Activated CD8-positive, alpha-beta memory T cell treated with anti-CD3 and anti-CD28 coated beads, Interleukin-2, amount 10 ng/mL, durations not matched to agents 7 days and 5 days (primary cell): ENCODE measurements around the gene TPSG1. TPM values are rescaled to one million over a fixed set of nuclear protein-coding genes. Genes with fewer than 3 reads are reported as not detected.
"Not testable (repeated sequence)": the region's sequence is repeated elsewhere in the genome, so short reads cannot be mapped to it uniquely, and the experiment has no call there.

Experiments
- ATAC-seq: fragments of 150-1000 bp; cut with Tn5 transposase; one replicate; pipeline ENCODE4 v1.10.0; 2021; ENCODE audit warnings: moderate library complexity
- CTCF ChIA-PET: fragments of 350-600 bp; sonication (Branson Sonifier 250); formaldehyde crosslinking; loops from one replicate; lab custom pipeline; 2021; ENCODE audit warnings: antibody characterized with exemption; lab: Charles Lee
- DNase-seq: peaks from one replicate; pipeline ENCODE4 v3.0.0-alpha.2; 2020
- H3K27ac Mint-ChIP-seq: one replicate; pipeline ENCODE4 v1.8.0; 2021; ENCODE audit warnings: mild to moderate bottlenecking, mixed read lengths
- H3K27me3 Mint-ChIP-seq: one replicate; pipeline ENCODE4 v1.8.0; 2021; ENCODE audit warnings: mixed read lengths
- H3K36me3 Mint-ChIP-seq: one replicate; pipeline ENCODE4 v1.8.0; 2021; ENCODE audit warnings: mild to moderate bottlenecking, mixed read lengths
- H3K4me1 Mint-ChIP-seq: one replicate; pipeline ENCODE4 v1.8.0; 2021; ENCODE audit warnings: mixed read lengths
- H3K4me3 Mint-ChIP-seq: one replicate; pipeline ENCODE4 v1.8.0; 2021; ENCODE audit warnings: mild to moderate bottlenecking, moderate library complexity, mixed read lengths
- H3K9me3 Mint-ChIP-seq: one replicate; pipeline ENCODE4 v1.8.0; 2022; ENCODE audit warnings: low read depth, mixed read lengths
- total RNA-seq, 2 experiments: library from RNA; stranded (reverse); gene quantifications; one replicate each; pipeline ENCODE4 v1.2.3, GENCODE V29; 2021

Gene TPSG1
- total RNA-seq, 2 experiments from 2014 or later, result not detected

DNA sequence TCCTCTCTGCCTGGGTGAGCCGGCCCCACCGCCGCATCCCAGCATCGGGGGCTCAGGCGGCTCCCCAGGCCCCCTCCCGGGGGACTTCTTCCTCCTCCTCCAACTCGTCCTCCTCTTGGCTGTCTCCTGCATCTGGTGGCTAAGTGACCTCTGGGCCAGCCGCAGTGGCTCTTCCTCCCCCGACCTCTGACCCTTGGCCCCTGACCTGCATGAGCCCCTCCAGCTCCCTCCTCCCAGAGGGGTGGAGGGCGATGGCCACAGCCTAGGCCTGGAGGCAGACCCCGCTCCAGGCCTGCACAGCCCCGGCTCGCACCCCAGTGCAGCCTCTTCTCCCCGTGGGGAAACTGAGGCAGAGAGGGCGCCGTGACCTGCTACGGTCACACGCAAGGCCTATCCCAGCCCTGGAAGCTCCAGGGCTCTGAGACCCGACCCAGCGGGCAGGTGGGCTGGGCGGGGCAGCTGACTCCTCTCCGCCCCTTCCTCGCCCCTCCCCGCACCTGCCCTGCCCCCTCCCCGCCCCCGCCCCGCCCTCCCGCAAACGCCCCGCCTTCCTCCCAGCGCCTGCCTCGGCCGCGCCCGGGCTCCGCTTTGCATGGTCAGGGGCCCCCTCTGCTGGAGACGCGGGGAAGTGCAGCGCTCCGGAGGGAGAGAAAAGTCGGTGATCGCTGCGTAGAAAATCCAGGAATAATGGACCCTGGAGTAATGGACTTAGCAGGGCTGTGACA lies 24.1 kb upstream of the TPSG1 start:
- CTCF ChIA-PET, H3K9me3 Mint-ChIP-seq, H3K4me1 Mint-ChIP-seq, DNase-seq, H3K4me3 Mint-ChIP-seq, H3K27ac Mint-ChIP-seq, H3K36me3 Mint-ChIP-seq, H3K27me3 Mint-ChIP-seq: not testable (repeated sequence)
- ATAC-seq, result peak; percentile 72

DNA sequence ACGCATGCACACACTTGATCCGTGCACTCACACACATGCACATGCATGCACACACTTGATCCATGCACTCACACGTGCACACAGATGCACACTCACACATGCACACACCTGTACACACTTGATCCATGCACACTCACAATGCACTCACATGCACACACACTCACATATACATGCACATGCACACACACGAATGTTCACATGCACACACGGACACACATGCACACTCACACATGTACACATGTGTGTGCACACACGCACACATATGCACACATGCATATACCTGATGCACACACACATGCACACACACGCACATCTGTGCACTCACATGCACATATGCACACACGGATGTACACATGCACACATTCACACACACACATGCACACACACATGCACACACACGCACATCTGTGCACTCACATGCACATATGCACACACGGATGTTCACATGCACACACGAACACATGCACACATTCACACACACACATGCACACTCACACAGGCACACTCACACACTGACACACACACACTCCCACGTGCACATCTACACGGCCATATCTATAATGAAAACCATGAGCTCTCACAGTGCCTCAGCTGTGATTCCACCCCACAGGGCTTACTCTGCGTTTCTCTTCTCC lies 23.0 kb upstream of the TPSG1 start:
- not testable (repeated sequence) for H3K4me1 Mint-ChIP-seq

DNA sequence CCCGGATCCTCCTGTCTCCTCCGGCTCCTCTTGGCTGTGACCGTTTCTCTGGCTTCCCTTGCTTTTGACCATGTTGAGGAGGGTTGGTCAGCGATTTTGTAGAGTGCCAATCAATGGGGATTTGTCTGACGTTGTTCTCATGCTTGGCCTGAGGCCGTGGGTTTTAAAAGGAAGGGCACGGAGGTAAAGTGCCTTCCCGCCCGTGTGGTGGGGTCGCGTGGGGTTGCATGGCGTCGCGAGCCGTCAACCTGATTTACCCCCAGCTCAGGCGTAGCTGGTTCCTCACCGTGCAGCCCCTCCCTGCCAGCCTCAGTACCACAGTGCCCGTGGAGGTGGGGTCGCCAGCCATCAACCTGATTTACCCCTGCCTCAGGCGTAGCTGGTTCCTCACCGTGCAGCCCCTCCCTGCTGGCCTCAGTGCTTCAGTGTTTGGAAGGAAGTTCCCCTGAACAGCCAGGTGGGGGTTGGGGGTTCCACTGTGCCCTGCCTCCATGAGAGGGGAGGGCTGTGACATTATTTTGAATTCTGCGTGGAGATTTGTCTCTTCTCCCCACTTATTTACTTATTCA lies 20.5 kb upstream of the TPSG1 start:
- Mint-ChIP-seq H3K9me3 (peaks cover 2% of the 10 kb centered on the region), H3K36me3 (no peaks in the 10 kb centered on the region), H3K27ac (no peak overlapping the region), H3K4me1 (peaks cover 3% of the 10 kb centered on the region), H3K4me3 (no peak overlapping the region), H3K27me3 (peaks cover 2% of the 10 kb centered on the region)
- DNase-seq (no peak), ATAC-seq (no peak)
- CTCF ChIA-PET, result no interaction called here

More for the DNA sequence above, 23.0 kb upstream of the TPSG1 start:
- H3K27me3 Mint-ChIP-seq, H3K36me3 Mint-ChIP-seq, H3K27ac Mint-ChIP-seq, H3K4me3 Mint-ChIP-seq, CTCF ChIA-PET, ATAC-seq, H3K9me3 Mint-ChIP-seq, DNase-seq: not testable (repeated sequence)

DNA sequence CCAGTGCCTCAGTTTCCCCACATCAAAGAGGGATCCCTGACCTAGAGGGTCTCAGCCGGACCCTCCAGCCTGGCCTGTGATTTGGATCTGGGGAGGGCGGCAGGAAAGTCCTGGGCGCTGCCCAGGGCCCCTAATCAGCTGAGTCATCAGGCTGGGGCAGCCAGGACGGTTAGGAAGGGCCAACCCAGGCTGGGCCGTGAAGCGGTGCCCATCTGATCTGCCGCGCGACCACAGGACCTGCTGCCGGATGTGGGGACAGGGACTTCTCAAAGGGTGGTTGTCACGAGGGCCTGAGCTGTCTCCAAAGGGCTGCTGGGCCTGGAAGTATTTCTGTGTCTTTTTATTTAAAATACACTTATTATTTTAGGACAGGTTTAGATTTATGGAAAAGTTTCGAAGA lies 19.8 kb upstream of the TPSG1 start:
- H3K9me3 Mint-ChIP-seq, result peaks cover 2% of the 10 kb centered on the region
- CTCF ChIA-PET, result no interaction called here
- DNase-seq (no peak), ATAC-seq (no peak)
- H3K27me3 Mint-ChIP-seq, result peaks cover 2% of the 10 kb centered on the region
- no peaks in the 10 kb centered on the region for H3K36me3 Mint-ChIP-seq
- no peak overlapping the region for H3K27ac Mint-ChIP-seq
- no peak overlapping the region for H3K4me3 Mint-ChIP-seq
- peaks cover 3% of the 10 kb centered on the region for H3K4me1 Mint-ChIP-seq

DNA sequence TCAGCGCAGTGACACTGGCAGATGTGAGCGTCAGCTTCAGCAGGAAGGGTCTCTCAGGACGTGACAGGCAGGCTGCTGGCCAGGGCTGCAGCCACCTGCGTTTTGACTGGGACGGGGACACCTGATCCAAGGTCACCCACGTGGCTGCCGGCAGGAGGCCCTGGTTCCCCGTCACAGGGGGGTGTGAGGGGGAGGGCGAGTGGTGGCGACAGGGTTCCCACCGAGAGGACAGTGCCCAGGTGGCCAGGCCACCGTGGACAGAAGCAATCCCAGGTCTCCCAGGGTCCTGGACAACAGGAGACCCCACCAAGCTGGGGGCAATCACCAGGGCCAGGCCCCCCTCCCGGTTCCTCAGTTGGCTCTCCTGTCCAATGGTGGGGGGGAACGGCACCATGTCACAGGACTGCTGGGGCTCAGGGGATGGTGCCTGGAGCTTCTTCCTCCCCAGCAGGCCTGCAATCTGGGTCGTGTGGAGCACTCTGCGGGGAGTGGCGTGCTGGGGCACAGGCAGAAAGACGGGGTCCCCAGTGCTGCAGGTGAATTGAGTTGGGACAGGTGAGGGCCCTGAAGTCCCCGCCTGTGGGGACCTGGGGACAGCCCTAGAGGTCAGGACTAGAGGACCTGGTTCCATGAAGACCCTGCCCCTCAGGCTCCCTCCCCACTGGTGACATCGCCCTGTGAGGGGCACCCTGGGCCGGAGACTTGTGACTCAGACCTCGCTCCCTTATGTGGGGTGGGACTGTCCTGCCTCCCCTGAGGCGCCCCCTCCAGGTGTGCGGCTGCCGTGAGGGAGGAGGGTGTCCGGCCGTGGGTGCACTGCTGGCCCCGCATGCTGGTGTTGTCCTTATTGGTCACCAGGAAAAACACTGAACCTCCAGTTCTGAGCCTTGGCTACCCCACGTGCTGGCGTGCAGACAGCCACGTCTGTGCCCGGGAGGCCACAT lies 19.1 kb upstream of the TPSG1 start:
- H3K36me3 Mint-ChIP-seq, H3K4me1 Mint-ChIP-seq, H3K9me3 Mint-ChIP-seq, DNase-seq, CTCF ChIA-PET, H3K4me3 Mint-ChIP-seq, H3K27me3 Mint-ChIP-seq, ATAC-seq, H3K27ac Mint-ChIP-seq: not testable (repeated sequence)

DNA sequence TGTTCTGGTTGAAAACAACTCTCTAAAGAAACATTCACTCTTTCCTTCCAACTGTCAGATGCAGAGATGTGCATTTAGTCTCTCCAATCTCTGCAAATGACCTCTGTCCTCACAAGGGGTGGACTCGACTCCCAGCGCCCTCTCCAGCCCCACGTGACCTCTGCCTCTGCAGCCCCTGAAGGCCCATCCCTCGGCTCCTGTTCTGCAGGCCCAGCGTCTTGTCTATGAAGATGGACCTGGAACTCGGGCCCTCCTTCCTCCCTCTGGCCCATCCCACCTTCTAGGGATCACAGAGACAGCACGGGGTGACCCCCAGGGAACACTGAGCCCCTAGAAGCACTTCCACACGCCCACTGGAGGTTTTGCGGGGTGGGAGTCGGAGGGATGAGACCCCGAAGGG lies 18.3 kb upstream of the TPSG1 start:
- CTCF ChIA-PET, ATAC-seq, H3K9me3 Mint-ChIP-seq, H3K27me3 Mint-ChIP-seq, DNase-seq, H3K4me3 Mint-ChIP-seq, H3K4me1 Mint-ChIP-seq, H3K36me3 Mint-ChIP-seq, H3K27ac Mint-ChIP-seq: not testable (repeated sequence)

DNA sequence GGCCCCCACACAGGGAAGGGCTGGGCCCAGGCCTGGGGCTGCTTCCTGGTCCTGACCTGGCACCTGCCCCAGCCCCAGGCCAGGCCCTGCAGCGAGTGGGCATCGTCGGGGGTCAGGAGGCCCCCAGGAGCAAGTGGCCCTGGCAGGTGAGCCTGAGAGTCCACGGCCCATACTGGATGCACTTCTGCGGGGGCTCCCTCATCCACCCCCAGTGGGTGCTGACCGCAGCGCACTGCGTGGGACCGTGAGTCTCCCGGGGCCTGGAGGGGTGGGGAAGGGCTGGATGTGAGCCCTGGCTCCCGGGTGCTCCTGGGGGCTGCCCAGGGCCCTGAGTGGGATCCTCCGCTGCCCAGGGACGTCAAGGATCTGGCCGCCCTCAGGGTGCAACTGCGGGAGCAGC lies 16.0 kb upstream of the TPSG1 start:
- ATAC-seq, H3K27me3 Mint-ChIP-seq: not testable (repeated sequence)

DNA sequence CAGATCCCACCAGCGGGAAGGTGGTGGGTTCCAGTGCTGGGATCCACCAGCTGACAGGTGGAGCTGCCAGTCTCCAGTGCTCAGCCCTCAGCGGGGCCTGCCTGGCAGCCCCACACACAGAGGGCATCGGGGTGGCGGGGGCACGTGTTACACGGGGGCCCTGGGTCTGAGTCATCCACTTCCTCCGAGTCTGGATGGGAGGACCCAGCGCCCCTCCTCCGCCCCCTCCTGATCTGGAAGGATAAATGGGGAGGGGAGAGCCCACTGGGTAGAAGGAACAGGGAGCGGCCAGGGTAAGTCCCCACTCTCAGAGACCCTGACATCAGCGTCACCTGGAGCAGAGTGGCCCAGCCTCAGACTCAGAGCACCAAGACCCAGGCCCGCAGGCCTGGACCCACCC lies 15.4 kb upstream of the TPSG1 start, which contains the start of gene TPSAB1:
TPSAB1 (plus strand) TSS at position 270 of the 400 bp plus-strand sequence. CDS start 234 bp downstream, outside the sequence.
- ATAC-seq, DNase-seq, H3K4me1 Mint-ChIP-seq, H3K36me3 Mint-ChIP-seq, H3K4me3 Mint-ChIP-seq, H3K27me3 Mint-ChIP-seq, CTCF ChIA-PET, H3K9me3 Mint-ChIP-seq, H3K27ac Mint-ChIP-seq: not testable (repeated sequence)

More for the DNA sequence above, 16.0 kb upstream of the TPSG1 start:
- H3K4me1 Mint-ChIP-seq, H3K9me3 Mint-ChIP-seq, H3K36me3 Mint-ChIP-seq, CTCF ChIA-PET, H3K4me3 Mint-ChIP-seq, H3K27ac Mint-ChIP-seq, DNase-seq: not testable (repeated sequence)

DNA sequence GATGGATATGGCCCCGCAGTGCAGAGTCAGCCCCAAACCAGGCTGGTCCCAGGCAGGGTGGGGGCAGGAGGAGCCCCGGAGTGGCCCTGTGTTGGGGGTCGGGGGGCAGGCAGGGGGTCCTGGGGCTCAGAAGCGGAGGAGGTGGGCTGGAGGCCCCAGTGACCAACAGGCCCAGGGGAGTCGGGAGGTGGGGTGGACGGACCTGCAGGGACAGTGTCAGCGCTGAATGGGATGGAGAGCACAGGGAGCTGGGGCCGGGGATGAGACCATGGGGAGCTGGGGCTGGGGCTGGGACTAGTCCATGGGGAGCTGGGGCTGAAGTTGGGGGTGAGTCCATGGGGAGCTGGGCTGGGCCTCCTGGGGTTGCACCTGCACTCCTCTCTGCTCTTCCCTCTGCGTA lies 14.5 kb upstream of the TPSG1 start:
- CTCF ChIA-PET, result interaction anchor here (1.1 kb wide), 1 partner anchor 141 kb away, joined by 3 read pairs; no protein-coding TSS in a partner anchor
- H3K4me3 Mint-ChIP-seq, H3K36me3 Mint-ChIP-seq, H3K9me3 Mint-ChIP-seq, H3K4me1 Mint-ChIP-seq, ATAC-seq, H3K27ac Mint-ChIP-seq, DNase-seq, H3K27me3 Mint-ChIP-seq: not testable (repeated sequence)

DNA sequence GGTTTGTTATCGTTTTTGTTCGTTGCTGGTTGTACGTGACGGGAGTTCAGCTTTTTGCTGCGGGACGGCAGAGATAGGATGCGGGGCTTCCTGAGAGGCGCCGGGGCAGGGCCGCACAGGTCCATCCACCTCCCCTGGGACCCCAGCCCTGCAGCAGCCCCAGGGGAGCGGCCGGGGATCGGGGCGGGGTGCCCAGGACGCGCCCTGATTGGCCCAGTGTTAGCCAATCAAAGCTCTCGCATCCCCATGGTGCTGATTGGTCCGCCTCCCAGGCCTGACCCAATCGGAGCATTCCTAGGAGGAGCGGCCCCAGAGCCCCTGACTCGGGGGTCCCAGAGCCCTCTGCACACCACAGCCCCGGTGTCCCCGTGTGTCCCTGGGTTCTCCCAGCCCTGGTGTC lies 13.8 kb upstream of the TPSG1 start:
- not testable (repeated sequence) for H3K36me3 Mint-ChIP-seq, DNase-seq, H3K27ac Mint-ChIP-seq, ATAC-seq, H3K27me3 Mint-ChIP-seq, H3K9me3 Mint-ChIP-seq, H3K4me1 Mint-ChIP-seq, H3K4me3 Mint-ChIP-seq
- CTCF ChIA-PET, result interaction anchor here (1.1 kb wide), 1 partner anchor 142 kb away, joined by 3 read pairs; no protein-coding TSS in a partner anchor

DNA sequence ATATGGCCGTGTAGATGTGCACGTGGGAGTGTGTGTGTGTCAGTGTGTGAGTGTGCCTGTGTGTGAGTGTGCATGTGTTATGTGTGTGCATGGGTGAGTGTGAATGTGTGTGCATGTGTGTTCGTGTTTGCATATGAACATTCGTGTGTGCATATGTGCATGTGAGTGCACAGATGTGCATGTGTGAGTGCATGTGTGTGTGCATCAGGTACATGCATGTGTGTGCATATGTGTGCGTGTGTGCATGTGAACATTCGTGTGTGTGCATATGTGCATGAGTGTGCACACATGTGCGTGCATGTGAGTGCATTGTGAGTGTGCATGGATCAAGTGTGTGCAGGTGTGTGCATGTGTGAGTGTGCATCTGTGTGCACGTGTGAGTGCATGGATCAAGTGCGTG lies 12.9 kb upstream of the TPSG1 start:
- no peaks in the 10 kb centered on the region for H3K27me3 Mint-ChIP-seq
- DNase-seq (no peak), ATAC-seq (no peak)
- H3K4me3 Mint-ChIP-seq, result no peak overlapping the region
- no peaks in the 10 kb centered on the region for H3K9me3 Mint-ChIP-seq
- H3K36me3 Mint-ChIP-seq, result no peaks in the 10 kb centered on the region
- H3K27ac Mint-ChIP-seq, result no peak overlapping the region
- no peaks in the 10 kb centered on the region for H3K4me1 Mint-ChIP-seq
- CTCF ChIA-PET, result no interaction called here

DNA sequence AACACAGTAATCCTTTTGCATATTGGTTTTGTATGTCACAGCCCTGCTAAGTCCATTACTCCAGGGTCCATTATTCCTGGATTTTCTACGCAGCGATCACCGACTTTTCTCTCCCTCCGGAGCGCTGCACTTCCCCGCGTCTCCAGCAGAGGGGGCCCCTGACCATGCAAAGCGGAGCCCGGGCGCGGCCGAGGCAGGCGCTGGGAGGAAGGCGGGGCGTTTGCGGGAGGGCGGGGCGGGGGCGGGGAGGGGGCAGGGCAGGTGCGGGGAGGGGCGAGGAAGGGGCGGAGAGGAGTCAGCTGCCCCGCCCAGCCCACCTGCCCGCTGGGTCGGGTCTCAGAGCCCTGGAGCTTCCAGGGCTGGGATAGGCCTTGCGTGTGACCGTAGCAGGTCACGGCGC lies 11.6 kb upstream of the TPSG1 start:
- DNase-seq, H3K4me1 Mint-ChIP-seq, H3K27me3 Mint-ChIP-seq, CTCF ChIA-PET, H3K36me3 Mint-ChIP-seq, H3K9me3 Mint-ChIP-seq, H3K27ac Mint-ChIP-seq, H3K4me3 Mint-ChIP-seq: not testable (repeated sequence)
- ATAC-seq, result peak; percentile 59

DNA sequence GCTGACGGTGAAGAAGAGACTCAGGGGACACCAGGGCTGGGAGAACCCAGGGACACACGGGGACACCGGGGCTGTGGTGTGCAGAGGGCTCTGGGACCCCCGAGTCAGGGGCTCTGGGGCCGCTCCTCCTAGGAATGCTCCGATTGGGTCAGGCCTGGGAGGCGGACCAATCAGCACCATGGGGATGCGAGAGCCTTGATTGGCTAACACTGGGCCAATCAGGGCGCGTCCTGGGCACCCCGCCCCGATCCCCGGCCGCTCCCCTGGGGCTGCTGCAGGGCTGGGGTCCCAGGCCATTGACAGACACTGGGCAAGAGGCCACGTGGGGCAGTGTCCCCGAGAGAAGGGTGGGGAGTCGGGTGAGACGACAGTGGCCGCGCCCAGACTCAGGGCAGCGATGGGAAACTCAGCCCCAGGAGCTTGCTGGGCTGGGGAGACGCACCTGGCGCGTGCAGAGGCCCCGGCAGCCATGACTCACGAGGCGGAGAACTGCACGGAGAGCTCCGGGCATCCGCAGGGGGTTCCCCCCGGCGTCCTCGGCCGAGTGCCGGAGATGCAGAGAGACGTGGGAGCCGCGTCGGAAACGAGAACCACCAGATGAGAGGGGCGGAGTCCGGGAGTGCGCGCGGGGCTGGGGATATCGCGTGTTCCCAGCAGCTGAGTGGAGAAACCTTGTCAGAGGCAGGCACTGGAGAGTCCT lies 7.1 kb upstream of the TPSG1 start:
- H3K4me1 Mint-ChIP-seq, ATAC-seq, CTCF ChIA-PET, H3K27ac Mint-ChIP-seq, H3K9me3 Mint-ChIP-seq, H3K4me3 Mint-ChIP-seq, H3K27me3 Mint-ChIP-seq, DNase-seq, H3K36me3 Mint-ChIP-seq: not testable (repeated sequence)
